GM12892 (cell line): ENCODE measurements around the gene WDR41.

Experiments used
- POLR2A ChIP-seq: IDR thresholded peaks from 2 replicates; pipeline ENCODE4 v1.6.1; 2011; ENCODE audit warnings: low read depth, low read length, control low read depth
- POLR2AphosphoS5 ChIP-seq: IDR thresholded peaks from 2 replicates; pipeline ENCODE4 v1.6.1; 2011; ENCODE audit warnings: low read depth, low read length, control low read depth
- TAF1 ChIP-seq: IDR thresholded peaks from 2 replicates; pipeline ENCODE4 v1.6.1; 2011; ENCODE audit warnings: low read depth, mild to moderate bottlenecking, control low read depth, low read length, borderline replicate concordance

DNA sequence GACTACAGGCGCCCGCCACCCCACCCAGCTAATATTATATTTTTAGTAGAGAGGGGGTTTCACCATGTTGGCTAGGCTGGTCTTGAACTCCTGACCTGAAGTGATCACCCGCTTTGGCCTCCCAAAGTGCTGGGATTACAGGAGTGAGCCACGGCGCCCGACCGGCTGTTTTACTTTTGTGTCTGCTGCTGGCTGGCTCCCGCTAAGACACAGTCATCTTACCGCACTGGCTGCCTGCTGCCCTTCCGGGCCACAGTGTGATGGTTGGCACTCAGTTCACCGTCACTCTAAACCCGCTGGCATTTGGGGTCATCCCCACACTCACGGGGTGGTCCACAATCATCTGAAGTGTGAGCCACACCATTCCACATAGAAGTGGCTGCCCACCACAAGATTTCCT lies 93.7 kb downstream of the WDR41 start:
- TF ChIP-seq TAF1 (no peak), POLR2A (no peak), POLR2AphosphoS5 (no peak)
